GM18861 (cell line): ENCODE measurements around the gene ROS1.
"Not testable (repeated sequence)": the region's sequence is repeated elsewhere in the genome, so short reads cannot be mapped to it uniquely, and the experiment has no call there.

Source experiments
- ATAC-seq: cut with Tn5 transposase; IDR thresholded peaks from one replicate; pipeline ENCODE4 v1.9.1; 2021; ENCODE audit not compliant: unreplicated experiment

ROS1 gene

GRCh38 chr6:117268924-117269323 lies 156.8 kb downstream of the ROS1 start:
- no peak for ATAC-seq

GRCh38 chr6:117267766-117268534 lies 157.8 kb downstream of the ROS1 start:
- no peak for ATAC-seq

- ATAC-seq = no peak
Observed at GRCh38 chr6:117267054-117267347, 158.7 kb downstream of the ROS1 start.

GRCh38 chr6:117266257-117267053 lies 159.3 kb downstream of the ROS1 start:
- ATAC-seq = no peak

GRCh38 chr6:117265410-117266256 lies 160.1 kb downstream of the ROS1 start, which contains the start of gene VGLL2:
Gene VGLL2 (plus strand): TSS chr6:117265558. CDS start chr6:117265764, 206 bp downstream.
- ATAC-seq = no peak

- no peak for ATAC-seq
Observed at GRCh38 chr6:117264692-117265409, 160.9 kb downstream of the ROS1 start.

GRCh38 chr6:117264369-117264691 lies 161.4 kb downstream of the ROS1 start:
- no peak for ATAC-seq

GRCh38 chr6:117263353-117263927 lies 162.3 kb downstream of the ROS1 start:
- ATAC-seq = no peak

- no peak for ATAC-seq
Observed at GRCh38 chr6:117262799-117263198, 162.9 kb downstream of the ROS1 start.

GRCh38 chr6:117253785-117254184 lies 172.0 kb downstream of the ROS1 start:
- ATAC-seq = no peak

GRCh38 chr6:117244979-117245378 lies 180.8 kb downstream of the ROS1 start:
- not testable (repeated sequence) for ATAC-seq

GRCh38 chr6:117244571-117244970 lies 181.2 kb downstream of the ROS1 start:
- ATAC-seq = not testable (repeated sequence)
